ENCODE results near the gene IRF6. TPM values are rescaled to one million over a fixed set of nuclear protein-coding genes. Genes with fewer than 3 reads are reported as not detected.

IRF6 gene
- polyA plus RNA-seq, 4 donors: 13.6 to 20.0 (median 18.1) TPM

DNA sequence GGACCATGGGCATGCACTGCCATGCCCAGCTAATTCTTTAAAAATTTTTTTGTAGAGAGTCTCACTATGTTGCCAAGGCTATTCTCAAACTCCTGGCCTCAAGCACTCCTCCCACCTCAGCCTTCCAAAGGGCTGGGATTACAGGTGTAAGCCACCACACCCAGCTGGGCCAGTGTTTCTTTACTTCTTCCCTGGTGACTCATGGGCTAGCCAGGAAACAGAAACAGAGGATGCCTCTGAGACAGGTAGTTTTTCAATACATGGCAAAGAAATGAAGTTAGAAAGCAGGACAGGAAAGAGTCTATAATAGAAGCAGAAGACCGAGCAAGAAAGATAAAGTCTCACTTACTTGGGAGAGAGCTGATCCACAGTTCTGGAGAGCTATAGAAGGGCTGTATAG is 14.0 kb downstream of the IRF6 start:
- no peak for DNase-seq (ENCODE audit: low read depth in 4 of 4, low spot score in 2 of 4)

DNA sequence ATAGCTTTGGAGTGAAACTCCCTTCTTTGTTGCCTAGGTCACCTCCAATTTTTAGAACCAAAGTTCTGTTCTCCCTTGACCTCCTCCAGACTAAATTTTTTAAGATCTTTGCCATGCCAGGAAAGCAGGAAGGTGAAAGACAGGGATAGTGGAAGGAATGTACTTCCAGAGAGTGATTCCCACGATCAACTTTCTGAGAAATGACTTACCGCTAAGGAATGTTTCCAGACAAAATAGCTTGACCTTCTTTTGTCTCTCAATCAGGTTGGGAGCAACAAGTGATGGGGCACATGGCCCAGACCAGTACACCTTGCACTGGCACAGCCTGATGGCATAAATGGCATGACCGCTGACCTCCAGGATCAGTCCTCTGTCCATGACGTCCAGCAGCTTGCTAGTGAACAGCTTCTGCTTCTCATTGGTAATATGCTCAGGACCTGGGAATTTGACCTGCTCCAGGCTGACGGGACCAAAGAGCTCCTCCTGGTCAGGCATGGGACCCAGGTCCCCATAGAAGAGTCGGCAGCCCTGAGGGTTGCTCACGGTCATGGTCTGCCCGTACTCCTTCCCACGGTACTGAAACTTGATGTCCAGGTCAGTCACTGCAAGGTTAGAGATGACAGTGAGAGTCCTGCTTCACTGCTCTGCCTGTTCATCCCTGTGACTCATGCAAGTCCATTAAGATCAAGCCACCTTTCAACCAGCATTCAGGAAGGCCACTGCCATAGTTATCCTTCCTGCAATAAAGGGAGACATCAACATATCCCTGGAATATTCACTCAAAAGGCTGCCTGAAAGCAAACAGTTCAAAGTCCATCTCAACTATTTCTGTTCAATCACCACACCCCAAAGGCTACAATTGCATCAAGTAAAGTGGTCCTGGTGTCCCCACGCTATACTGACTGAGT is 15.4 kb downstream of the IRF6 start:
- DNase-seq (ENCODE audit: low read depth in 4 of 4, low spot score in 2 of 4): no peak

DNA sequence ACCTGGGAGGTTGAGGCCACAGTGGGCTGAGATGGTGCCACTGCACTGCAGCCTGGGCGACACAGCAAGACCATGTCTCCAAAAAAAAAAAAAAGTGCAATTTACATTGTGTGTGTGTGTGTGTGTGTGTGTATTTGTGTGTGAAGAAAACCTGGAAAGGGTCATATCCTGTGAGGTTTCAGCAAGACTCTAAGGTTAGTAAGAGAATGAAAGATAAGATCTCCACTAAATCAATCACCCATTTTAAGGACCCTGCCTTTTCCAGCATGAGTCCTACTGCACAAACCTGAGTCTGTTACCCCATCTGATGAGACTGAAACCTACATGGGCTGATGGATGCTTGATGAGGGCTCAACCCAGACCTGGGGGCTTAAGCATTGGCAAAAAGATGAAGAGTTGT is 16.7 kb downstream of the IRF6 start:
- no peak for DNase-seq (ENCODE audit: low read depth in 4 of 4, low spot score in 2 of 4)

DNA sequence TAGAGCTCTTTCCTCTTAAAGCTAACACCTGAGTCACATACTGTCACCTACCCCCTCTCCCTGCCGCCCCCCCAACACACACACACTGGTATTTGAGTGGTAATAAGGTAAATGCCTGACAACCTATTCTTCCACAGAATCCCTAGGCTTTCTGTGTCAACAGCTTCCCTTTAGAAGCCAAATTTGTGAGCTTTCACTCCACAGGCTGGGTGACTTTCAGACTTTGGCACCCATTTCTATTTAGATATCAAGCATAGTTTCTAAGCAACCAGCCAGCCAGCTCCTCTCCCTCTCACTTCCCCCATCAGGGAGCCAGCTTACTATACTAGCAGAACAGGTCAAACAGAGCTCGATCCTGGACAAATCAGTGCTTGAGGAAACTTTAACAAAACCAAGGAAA is 18.4 kb downstream of the IRF6 start:
- DNase-seq (ENCODE audit: low read depth in 4 of 4, low spot score in 2 of 4): no peak

DNA sequence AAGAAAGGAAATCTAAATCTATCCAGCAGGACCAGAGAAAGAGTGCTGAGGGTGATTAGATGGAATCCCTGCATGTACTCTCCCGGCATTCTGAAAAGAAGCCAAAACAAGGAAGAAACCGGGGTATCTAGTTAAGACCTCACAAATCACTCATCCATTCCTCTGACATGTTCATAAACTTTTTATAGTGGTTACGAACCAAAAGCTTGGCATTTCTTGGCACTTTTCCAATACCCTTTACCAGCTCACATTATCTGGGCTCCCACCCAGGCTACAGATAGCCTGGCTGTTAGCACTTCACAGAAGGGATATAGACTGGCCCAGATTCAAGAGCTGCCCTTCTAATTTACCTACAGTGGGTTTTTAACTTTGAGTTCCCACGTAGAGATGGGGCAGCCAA is 19.8 kb downstream of the IRF6 start:
- DNase-seq (ENCODE audit: low read depth in 4 of 4, low spot score in 2 of 4): no peak

DNA sequence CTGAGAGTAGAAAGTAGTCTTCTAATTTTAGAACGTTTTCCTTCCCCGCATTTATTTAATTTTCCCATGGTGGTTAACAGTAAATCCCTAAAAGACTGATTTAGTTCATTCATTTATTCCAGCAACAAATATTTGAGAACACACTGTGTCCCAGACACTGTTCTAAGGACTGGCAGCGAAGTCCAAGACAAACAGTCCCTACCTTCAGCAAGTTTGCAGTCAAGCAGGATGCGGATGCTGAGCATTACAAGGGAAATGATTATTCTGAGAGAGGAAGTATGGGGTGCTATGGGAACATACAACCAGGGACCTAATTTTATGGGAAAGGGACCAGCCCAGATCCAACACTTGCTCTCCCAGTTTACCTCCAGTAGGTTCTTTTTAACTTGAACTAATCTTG is 20.4 kb downstream of the IRF6 start:
- no peak for DNase-seq (ENCODE audit: low read depth in 4 of 4, low spot score in 2 of 4)

DNA sequence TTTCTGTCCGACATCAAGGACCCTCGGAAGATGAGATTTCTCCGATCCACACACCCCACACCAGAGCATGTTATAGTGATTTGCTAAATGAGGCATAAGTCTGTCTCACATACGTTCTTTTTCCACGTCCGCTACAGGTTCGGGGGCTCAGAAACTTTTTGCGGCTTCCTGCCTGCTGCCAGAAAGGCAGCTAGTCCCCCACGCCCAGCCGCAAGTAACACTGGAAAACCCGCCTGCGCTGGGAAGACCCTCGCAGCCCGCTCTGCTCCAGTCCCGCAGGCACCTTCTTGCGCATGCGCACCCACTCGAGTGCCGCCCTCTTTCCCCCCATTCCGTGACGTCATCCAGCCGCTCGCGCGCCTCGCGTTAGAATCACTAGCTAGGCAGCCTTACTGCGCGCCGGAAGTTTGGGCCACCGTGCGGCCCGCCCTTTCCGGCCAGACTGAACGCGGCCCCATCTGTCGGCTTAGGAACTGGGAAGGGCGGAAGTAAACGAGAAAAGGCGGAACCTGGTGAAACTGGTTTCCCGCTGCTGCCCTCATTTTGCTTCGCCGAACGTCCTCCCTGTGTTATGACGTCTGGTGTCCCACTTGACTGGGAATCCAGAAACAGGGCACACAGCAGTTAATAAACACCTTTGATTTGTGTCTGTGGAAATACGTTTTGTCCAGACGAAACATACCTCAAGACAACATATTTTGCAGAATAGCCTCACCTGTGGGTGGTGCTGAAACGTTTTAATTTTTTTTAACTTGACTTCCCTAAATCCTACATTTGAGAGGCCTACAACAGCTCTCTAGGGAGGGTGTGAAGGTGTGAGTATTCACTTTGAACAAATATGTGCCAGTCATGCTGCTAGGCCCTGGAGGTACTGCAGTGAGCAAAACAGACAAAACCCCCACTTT is 21.4 kb downstream of the IRF6 start, which contains the start of gene C1orf74:
Gene C1orf74 (minus strand): TSS at position 295 of the 905 bp plus-strand sequence. CDS start 925 bp downstream, outside the sequence.
- DNase-seq (ENCODE audit: low read depth in 4 of 4, low spot score in 2 of 4): peak; percentile 94 to 99 (median 98)

DNA sequence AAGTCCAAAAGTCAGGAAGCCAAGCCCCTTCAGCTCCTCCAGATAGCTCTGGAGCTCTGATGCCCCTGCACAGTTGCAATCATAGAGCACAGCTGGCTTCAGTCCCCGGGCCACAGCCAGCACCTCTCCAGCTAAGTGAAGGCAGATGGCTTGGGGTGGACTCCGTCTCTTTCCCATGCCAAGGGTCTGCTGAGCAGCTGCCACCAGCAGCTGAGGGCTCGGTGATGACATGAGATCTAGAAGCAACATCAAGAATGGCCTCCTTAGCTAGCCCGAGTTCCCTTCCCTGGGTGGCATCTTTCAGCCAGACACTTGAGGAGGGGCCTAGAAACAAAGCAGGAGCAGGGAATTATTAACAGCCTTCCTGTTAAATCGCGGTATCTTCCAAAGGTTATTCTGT is 22.6 kb downstream of the IRF6 start:
- DNase-seq (ENCODE audit: low read depth in 4 of 4, low spot score in 2 of 4): no peak

DNA sequence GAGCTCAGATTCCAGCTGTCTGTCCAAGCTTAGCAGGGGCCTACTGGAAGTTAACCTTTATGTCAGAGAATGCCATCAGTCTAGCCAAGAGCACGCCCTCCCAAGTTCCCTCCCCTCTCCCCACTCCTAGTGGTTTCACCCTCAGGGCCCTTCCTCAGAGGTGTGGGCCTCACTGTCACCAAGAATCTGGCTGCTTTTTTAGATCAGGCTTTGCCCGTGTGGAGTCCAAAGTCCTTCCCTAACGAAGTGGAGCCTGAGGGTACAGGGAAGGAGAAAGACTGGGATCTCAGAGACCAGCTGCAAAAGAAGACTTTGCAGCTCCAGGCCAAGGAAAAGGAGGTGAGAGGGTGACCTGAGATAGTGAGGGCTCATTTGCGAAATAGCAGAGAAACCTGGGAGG is 25.7 kb downstream of the IRF6 start:
- no peak for DNase-seq (ENCODE audit: low read depth in 4 of 4, low spot score in 2 of 4)

DNA sequence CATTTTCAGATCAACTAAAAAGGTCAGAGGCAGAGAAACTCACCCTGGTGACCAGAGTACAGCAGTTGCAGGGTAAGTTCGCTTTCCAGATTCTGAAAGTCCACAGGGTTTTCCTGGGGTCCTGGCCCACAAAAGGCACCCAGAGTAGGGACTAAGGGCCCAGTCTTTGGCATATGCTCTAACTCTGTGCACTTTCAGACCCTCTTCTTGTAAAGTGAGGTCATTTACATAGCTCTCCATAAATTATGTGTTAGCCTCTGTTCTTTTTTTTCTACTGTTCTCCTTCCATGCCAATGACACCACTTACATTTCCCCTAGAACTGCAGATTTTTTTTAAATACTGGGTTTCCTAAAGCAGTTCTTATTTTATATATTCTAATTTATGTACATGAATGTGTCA is 27.8 kb downstream of the IRF6 start:
- DNase-seq (ENCODE audit: low read depth in 4 of 4, low spot score in 2 of 4): no peak

DNA sequence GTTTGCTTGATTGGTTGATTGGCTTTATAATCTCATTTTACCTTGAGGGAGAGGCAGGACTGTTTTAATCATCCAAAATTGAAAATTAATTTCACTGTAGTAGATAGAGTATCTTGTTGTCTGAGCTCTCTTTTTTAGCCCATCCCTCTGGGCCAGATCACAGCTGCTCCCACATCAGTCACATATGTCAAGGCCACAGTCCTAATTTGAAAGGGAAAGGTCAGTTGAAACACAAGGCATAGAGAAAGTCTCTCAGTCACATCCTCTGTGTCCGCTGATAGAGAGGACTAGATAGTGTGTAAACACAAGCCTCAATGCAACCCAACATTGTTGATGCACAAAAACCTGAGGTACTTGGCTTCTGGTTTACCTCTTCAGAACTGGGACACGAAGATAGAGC is 28.4 kb downstream of the IRF6 start:
- no peak for DNase-seq (ENCODE audit: low read depth in 4 of 4, low spot score in 2 of 4)

DNA sequence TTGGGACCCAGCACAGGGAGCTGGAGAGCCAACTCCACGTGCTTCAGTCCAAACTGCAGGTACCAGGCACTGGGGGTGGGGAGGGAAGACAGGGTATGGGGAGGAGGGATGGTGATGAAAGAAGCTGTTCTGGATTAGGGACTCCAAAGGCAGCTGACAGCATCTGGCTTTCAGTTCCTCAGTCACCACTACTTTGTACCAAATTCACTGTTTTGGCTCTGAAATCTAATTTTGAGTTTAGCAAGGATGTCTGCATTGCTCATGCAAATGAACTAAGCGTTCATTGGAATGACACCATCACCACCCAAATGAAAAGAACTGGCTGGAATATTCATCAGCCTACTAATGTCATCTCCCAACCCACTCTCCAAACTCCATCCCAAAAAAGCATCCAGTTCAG is 30.3 kb downstream of the IRF6 start:
- no peak for DNase-seq (ENCODE audit: low read depth in 4 of 4, low spot score in 2 of 4)

DNA sequence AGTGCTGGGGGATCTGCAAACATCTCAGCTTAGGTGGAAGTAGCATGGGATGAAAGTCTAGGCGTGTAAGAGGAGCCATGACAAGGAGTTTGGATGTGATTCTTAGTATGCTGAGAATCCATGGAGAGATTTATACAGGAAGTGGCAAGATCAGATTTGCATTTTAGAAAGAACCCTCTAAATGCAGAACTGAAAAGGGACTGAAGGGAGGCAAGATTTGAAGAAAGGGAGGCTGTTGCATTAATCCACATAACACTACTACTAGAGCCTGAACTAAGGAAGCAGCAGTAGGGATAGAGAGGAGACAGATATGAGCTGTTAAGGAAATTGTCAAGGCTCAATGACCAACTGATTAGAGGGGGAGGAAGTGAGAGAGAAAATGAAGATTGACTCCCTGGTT is 31.4 kb downstream of the IRF6 start:
- DNase-seq (ENCODE audit: low read depth in 4 of 4, low spot score in 2 of 4): no peak

DNA sequence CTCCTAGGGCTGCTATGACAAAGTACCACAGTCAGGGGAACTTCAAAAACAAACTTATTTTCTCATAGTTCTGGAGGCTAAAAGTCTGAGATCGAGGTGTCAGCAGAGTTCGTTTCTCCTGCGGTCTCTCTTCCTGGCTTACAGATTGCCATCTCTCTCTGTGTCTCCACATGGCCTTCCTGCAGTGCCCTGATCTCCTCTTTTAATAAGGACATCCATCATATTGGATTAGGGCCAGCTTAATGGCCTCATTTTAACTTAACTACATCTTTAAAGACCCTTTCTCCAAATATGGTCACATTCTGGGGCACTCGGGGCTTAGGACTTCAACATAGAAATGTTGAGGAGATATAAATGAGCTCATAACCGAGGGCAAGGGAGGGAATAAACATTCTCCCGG is 33.8 kb downstream of the IRF6 start:
- DNase-seq (ENCODE audit: low read depth in 4 of 4, low spot score in 2 of 4): no peak

DNA sequence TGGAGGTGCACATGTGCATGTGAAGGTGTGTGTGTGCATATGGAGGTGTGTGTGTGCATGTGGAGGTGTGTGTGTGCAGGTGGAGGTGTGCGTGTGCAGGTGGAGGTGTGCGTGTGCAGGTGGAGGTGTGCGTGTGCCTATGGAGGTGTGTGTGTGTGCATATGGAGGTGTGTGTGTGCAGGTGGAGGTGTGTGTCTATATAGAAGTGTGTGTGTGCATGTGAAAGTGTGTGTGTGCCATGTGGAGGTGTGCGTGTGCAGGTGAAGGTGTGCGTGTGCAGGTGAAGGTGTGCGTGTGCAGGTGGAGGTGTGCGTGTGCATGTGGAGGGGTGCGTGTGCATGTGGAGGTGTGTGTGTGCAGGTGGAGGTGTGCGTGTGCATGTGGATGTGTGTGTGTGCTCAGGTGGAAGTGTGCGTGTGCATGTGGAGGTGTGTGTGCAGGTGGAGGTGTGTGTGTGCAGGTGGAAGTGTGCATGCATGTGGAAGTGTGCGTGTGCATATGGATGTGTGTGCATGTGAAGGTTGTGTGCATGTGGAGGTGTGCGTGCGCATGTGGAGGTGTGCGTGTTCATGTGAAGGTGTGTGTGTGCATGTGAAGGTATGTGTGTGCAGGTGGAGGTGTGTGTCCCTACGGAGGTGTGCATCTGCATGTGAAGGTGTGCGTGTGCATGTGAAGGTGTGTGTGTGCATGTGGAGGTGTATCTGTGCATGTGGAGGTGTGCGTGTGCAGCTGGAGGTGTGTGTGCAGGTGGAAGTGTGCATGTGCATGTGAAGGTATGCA is 35.1 kb downstream of the IRF6 start:
- no peak for DNase-seq (ENCODE audit: low read depth in 4 of 4, low spot score in 2 of 4)

DNA sequence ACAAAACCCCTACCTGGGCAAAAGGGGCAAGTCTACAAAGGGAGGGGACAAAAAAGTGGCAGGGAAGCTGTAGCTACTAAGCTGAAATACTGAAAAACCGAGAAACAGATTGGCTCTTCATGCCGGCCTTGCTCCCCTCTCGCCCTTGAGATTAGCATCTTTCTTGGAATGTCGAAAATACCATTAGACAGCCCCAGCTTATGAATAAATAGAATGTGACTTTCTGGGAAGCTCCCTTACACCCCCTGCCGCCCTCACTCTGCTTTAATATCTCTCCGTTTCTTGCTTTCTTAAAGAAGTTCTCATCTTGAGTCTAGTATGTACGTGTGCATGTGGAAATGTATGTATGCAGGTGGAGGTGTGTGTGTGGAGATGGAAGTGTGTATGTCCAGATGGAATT is 36.0 kb downstream of the IRF6 start:
- no peak for DNase-seq (ENCODE audit: low read depth in 4 of 4, low spot score in 2 of 4)

DNA sequence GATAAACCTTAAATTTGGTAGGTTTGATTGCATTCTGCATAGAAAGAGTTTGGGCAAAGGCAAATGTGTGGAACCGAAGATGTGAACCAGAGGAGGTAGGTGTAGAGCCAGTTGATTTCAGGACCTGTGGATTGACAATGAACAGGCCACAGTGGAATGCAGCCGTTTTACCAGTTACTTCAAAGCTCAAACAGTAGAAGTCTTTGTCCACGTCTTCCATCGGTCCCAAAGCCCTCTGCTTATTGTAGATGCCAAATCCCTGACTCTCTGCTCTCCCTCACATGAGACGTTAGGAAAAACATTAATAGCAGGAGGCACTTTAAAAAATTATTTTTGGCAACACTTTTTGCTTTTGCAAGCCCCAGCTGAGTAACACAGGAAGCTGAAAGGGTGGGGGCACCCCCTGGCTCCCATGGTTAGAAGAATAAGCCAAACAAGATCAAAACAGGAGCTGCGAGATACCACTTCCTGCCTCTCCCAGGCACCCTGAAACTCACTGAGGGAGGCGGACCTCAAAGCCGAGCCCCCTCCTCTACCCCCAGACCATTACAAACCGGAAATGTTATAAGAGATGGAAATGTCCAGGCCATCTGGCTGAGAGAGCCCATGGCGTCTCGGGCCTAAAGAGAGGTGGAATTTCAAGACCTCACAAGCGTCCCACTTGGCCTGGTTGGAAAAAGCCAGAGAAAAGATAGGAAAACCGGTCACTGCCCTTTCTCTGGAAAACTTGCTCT is 36.6 kb downstream of the IRF6 start:
- DNase-seq (ENCODE audit: low read depth in 4 of 4, low spot score in 2 of 4): peak in 1 of 4 donors; percentile 24

DNA sequence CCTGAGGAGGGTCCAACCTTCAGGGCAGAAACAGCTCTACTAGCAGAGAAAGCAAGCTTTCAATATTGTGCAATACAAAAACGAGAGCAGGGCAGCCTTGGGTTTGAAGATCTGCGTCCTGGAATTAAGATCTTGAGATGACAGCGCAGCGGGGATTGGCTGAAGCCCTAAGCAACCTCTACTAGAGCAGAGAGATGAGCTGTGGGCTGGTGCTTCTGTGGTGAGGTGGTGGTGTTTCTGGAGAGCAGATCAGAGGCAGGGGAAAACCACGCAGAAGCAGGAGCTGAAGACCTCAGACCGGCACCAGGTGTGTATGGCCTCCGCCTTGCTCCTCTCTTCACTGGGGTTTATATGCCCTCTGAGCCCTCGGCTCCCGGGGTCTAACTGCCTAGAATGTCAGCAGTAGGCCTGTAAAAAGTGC is 37.6 kb downstream of the IRF6 start:
- DNase-seq (ENCODE audit: low read depth in 4 of 4, low spot score in 2 of 4): no peak

DNA sequence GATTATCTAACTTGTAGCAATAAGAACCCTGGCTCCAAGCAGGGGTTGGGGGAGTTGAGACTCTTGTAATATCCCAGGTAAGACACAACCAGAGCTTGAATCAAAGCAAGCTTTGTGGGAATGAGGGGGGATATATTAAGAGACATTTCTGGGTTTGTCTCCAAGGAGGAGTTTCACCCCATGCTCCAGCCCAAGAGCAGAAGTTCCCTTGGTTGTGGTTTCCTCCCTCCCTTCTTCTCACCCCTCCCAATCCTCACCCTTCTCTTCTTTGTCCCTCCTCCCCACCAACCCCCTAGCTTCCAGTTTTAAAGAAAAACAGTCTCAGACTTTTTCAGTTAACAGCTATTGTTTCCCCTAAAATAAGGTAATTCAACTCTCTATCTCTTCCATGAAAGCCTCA is 38.2 kb downstream of the IRF6 start:
- no peak for DNase-seq (ENCODE audit: low read depth in 4 of 4, low spot score in 2 of 4)

DNA sequence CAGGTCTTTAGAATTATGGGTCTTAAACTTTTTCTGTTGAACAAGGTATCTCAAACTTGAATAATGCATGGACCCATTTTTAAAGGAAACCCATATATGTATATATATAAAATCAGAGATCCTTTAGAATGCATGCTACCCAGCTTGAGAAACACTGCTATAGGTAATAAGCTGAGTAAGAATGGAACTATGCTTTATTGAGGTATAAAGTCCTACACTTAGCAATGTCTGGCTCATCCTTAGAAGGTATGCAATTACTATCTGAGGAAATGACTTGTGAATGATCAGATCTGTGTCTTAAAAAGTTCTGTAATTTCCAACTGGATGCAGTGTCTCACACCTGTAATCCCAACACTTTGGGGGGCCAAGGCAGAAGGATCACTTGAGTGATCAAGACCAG is 38.8 kb downstream of the IRF6 start:
- DNase-seq (ENCODE audit: low read depth in 4 of 4, low spot score in 2 of 4): no peak
